GM12878 (cell line): Measurements from ENCODE around the gene CEND1. TPM values are rescaled to one million over a fixed set of nuclear protein-coding genes. Genes with fewer than 3 reads are reported as not detected.
A peak's percentile ranks its signal among the peaks of the same experiment; 100 is the strongest.

Source experiments
- ATAC-seq: fragments of 200-7000 bp; cut with Tn5 transposase; 3 replicates; pipeline ENCODE4 v1.9.1; 2020; ENCODE audit warnings: mild to moderate bottlenecking, moderate library complexity
- BruUV-seq: library from RNA; stranded (reverse); fragments of 400-500 nt; replicated peaks from 2 replicates; lab custom pipeline; 2021; lab: Mats Ljungman, UMichigan
- CTCF ChIA-PET: fragments of 300-600 bp; sonication (Branson Sonifier 250); formaldehyde crosslinking; extraction: SDS; loops from one replicate; lab custom pipeline; 2021; ENCODE audit warnings: inconsistent platforms; lab: Yijun Ruan, JAX
- POLR2A ChIA-PET: fragments of 350-600 bp; formaldehyde crosslinking; extraction: SDS; loops from one replicate; lab custom pipeline; 2021; ENCODE audit warnings: inconsistent platforms; lab: Charles Lee
- RAD21 ChIA-PET: fragments of 300-600 bp; sonication (Branson Sonifier 250); formaldehyde crosslinking; loops from one replicate; lab custom pipeline; 2023; ENCODE audit warnings: antibody characterized with exemption; ENCODE audit not compliant: unreplicated experiment; lab: Charles Lee
- SMC1A ChIA-PET: fragments of 300-600 bp; sonication (Branson Sonifier 250); formaldehyde crosslinking; loops from one replicate; lab custom pipeline; 2023; ENCODE audit not compliant: unreplicated experiment, uncharacterized antibody; lab: Charles Lee
- DNase-seq: peaks from one replicate; pipeline ENCODE4 v3.0.0-alpha.2; 2011; ENCODE audit warnings: low read depth, low spot score
- FAIRE-seq: peaks from 3 replicates; lab custom pipeline; 2011; peaks lifted over from hg19 to GRCh38; lab: Jason Lieb, UNC
- H2AFZ ChIP-seq: 2 replicates; pipeline ENCODE4 v1.6.0; 2011; ENCODE audit warnings: low read depth, low read length, control low read depth; ENCODE audit not compliant: control insufficient read depth
- H3K27ac ChIP-seq: 2 replicates; pipeline ENCODE4 v1.5.1; 2011; ENCODE audit warnings: control low read depth; ENCODE audit not compliant: control insufficient read depth, insufficient read depth
- H3K27me3 ChIP-seq, 2 experiments: replicated peaks in 1 of 2; 2 replicates each; pipeline versions ENCODE4 v1.6.0 to v1.6.1; 2011; ENCODE audit warnings: low read length in 1 of 2; ENCODE audit not compliant: control insufficient read depth in 2 of 2, insufficient read depth in 2 of 2
- H3K36me3 ChIP-seq, 2 experiments: 2 replicates each; pipeline ENCODE4 v1.5.1; 2011; ENCODE audit warnings: low read length in 1 of 2; ENCODE audit not compliant: control insufficient read depth in 2 of 2, insufficient read depth in 2 of 2
- H3K4me1 ChIP-seq: 2 replicates; pipeline ENCODE4 v1.6.1; 2011; ENCODE audit warnings: mild to moderate bottlenecking, low read length, moderate library complexity, mixed read lengths; ENCODE audit not compliant: control insufficient read depth, insufficient read depth
- H3K4me2 ChIP-seq: 2 replicates; pipeline ENCODE4 v1.6.0; 2011; ENCODE audit warnings: control low read depth; ENCODE audit not compliant: control insufficient read depth, insufficient read depth
- H3K4me3 ChIP-seq: fragments of 200-600 bp; sonication (generic); 2 replicates; pipeline ENCODE4 v1.5.1; 2016
- H3K79me2 ChIP-seq: 2 replicates; pipeline ENCODE4 v1.6.0; 2011; ENCODE audit warnings: low read length; ENCODE audit not compliant: control insufficient read depth, insufficient read depth
- H3K9ac ChIP-seq: 2 replicates; pipeline ENCODE4 v1.8.0; 2011; ENCODE audit warnings: low read length, control low read depth, mixed read lengths; ENCODE audit not compliant: control insufficient read depth, insufficient read depth
- H3K9me3 ChIP-seq: replicated peaks from 3 replicates; pipeline ENCODE4 v1.5.1; 2011; ENCODE audit warnings: mild to moderate bottlenecking, low read length; ENCODE audit not compliant: control insufficient read depth, insufficient read depth
- H4K20me1 ChIP-seq: 2 replicates; pipeline ENCODE4 v1.6.0; 2011; ENCODE audit not compliant: control insufficient read depth, insufficient read depth
- BHLHE40 ChIP-seq, 2 experiments: fragments of 450-650 bp in 1 of 2; IDR thresholded peaks; 2 replicates each; pipeline ENCODE4 v1.6.1; 2011 to 2017; ENCODE audit warnings: low read depth in 2 of 2, borderline replicate concordance in 1 of 2, improper control_type of control experiment in 1 of 2, low read length in 1 of 2, mild to moderate bottlenecking in 1 of 2
- DPF2 ChIP-seq: fragments of 450-650 bp; IDR thresholded peaks from 2 replicates; pipeline ENCODE4 v1.6.1; 2017; ENCODE audit warnings: mild to moderate bottlenecking
- EGR1 ChIP-seq, 2 experiments: IDR thresholded peaks; 1 replicate in 1 of 2; 2 replicates in 1 of 2; pipeline ENCODE4 v1.6.1; 2011 to 2012; ENCODE audit warnings: low read depth in 2 of 2, low read length in 2 of 2, borderline replicate concordance in 1 of 2, mild to moderate bottlenecking in 1 of 2, moderate library complexity in 1 of 2
- FOXM1 ChIP-seq: IDR thresholded peaks from 2 replicates; pipeline ENCODE4 v1.6.1; 2012; ENCODE audit warnings: low read depth, mild to moderate bottlenecking, inconsistent platforms, low read length, moderate library complexity
- GATAD2B ChIP-seq: fragments of 450-650 bp; conservative IDR thresholded peaks from 2 replicates; pipeline ENCODE4 v1.6.1; 2017; ENCODE audit warnings: low read depth, mild to moderate bottlenecking, moderate library complexity
- LARP7 ChIP-seq: fragments of 450-650 bp; IDR thresholded peaks from 2 replicates; pipeline ENCODE4 v1.6.1; 2017; ENCODE audit warnings: mild to moderate bottlenecking
- MEF2A ChIP-seq: IDR thresholded peaks from 2 replicates; pipeline ENCODE4 v1.6.1; 2011; ENCODE audit warnings: low read depth, mild to moderate bottlenecking, low read length, moderate library complexity; ENCODE audit not compliant: insufficient read depth
- MTA3 ChIP-seq: IDR thresholded peaks from 2 replicates; pipeline ENCODE4 v1.6.1; 2012; ENCODE audit warnings: low read length, inconsistent platforms, borderline replicate concordance
- NR2C1 ChIP-seq: fragments of 450-650 bp; IDR thresholded peaks from 2 replicates; pipeline ENCODE4 v1.6.1; 2017; ENCODE audit warnings: antibody characterized with exemption, mild to moderate bottlenecking, moderate library complexity
- NR2F1 ChIP-seq: fragments of 450-650 bp; conservative IDR thresholded peaks from 2 replicates; pipeline ENCODE4 v1.6.1; 2017; ENCODE audit warnings: mild to moderate bottlenecking
- PAX8 ChIP-seq: fragments of 450-650 bp; IDR thresholded peaks from 2 replicates; pipeline ENCODE4 v1.6.1; 2017; ENCODE audit warnings: mild to moderate bottlenecking, moderate library complexity
- POLR2A ChIP-seq: IDR thresholded peaks from 2 replicates; pipeline ENCODE4 v1.6.1; 2011; ENCODE audit warnings: low read depth, mild to moderate bottlenecking, low read length
- TCF7 ChIP-seq: IDR thresholded peaks from 2 replicates; pipeline ENCODE4 v1.6.1; 2014; ENCODE audit warnings: antibody characterized with exemption, borderline replicate concordance
- ZSCAN29 ChIP-seq: fragments of 450-650 bp; IDR thresholded peaks from 2 replicates; pipeline ENCODE4 v1.6.1; 2017; ENCODE audit warnings: mild to moderate bottlenecking, moderate library complexity
- WGBS: methylation state at CpG from one replicate; pipeline ENCODE4 v1.1.6; 2016; ENCODE audit warnings: low lambda C conversion rate; ENCODE audit not compliant: insufficient replicate concordance, insufficient coverage; ENCODE audit errors: missing lambda C conversion rate; 5-methylcytosine and 5-hydroxymethylcytosine counted together
- in situ Hi-C: fragments of 300-500 bp; cut with MboI; formaldehyde crosslinking; loops from 9 replicates; pipeline ENCODE4 v1.14.3; 2018; ENCODE audit warnings: mixed read lengths
- intact Hi-C: fragments of 100-400 bp; cut with micrococcal nuclease; formaldehyde crosslinking; loops from one replicate; pipeline ENCODE4 v1.14.2; 2022; ENCODE audit not compliant: unreplicated experiment
- polyA plus RNA-seq, 11 experiments: library from polyadenylated mRNA; depleted of rRNA in 4 of 11; unstranded in 6 of 11; stranded (reverse) in 5 of 11; fragments of >200 nt; fragmentation: Nextera tagmentation in 4 of 11; fragmentation: Illumina TruSeq in 1 of 11; extraction: Ambion mirVana in 4 of 11; extraction: Trizol in 1 of 11; gene quantifications; 1 replicate in 1 of 11; 2 replicates in 10 of 11; pipeline versions ENCODE4 v1.2.1 to v1.2.3, GENCODE V29; 2011 to 2016; ENCODE audit warnings: inconsistent platforms in 2 of 11, missing spikeins in 2 of 11, low read depth in 1 of 11
- total RNA-seq, 4 experiments: library from RNA; depleted of rRNA in 3 of 4; stranded (reverse); fragments of >200 nt in 3 of 4; fragmentation: Illumina TruSeq in 1 of 4; extraction: Trizol in 1 of 4; gene quantifications; 2 replicates each; pipeline versions ENCODE4 v1.2.1 to v1.2.3, GENCODE V29; 2013 to 2021

Gene CEND1
- total and polyA plus RNA-seq, 10 of the 15 experiments (the other 5 are each of a cell fraction or from before 2014, with no cell fraction given): 0.31 to 13.6 (median 7.2) TPM; not detected in 1

GRCh38 chr11:832529-833113 lies 42.7 kb upstream of the CEND1 start, which contains the start of gene CD151:
Gene CD151 (plus strand): TSS chr11:832952. CDS start chr11:836070, 3,118 bp downstream.
- POLR2A ChIA-PET: interaction anchor here (0.6 to 1.5 kb wide), 4 partner anchors 13 to 48 kb away, joined by 3 to 5 read pairs (median 4); partner anchors contain the start of gene PNPLA2
- H3K27me3 ChIP-seq: no peaks in the 10 kb centered on the region; a peak in 3 of 4 replicates
- no peak within 1 kb of the TSS for H3K27ac ChIP-seq
- peaks cover 40% of the 10 kb centered on the region for H3K4me1 ChIP-seq
- RAD21 ChIA-PET: interaction anchor here (0.6 to 1.2 kb wide), 3 partner anchors 11 to 26 kb away, joined by 3 to 9 read pairs (median 5); partner anchors contain the start of gene TSPAN4
- FAIRE-seq (no peak), DNase-seq (no peak), ATAC-seq (peak; percentile 52)
- no peaks in the 10 kb centered on the region for H3K9me3 ChIP-seq
- in situ Hi-C loops (no loop called here), intact Hi-C loops (no loop called here)
- peak within 1 kb of the TSS; percentile 67 for H2AFZ ChIP-seq
- TF ChIP-seq MEF2A: no peak
- TF ChIP-seq MTA3: no peak
- TF ChIP-seq NR2F1: 0 out of 2 replicates have a peak, but pooled peaks have one; percentile 14
- TF ChIP-seq NR2C1: no peak
- peak; percentile 17; the same call in 1 of the 2 replicates for TF ChIP-seq DPF2
- TF ChIP-seq LARP7: peak; percentile 37; the same call in 1 of the 2 replicates
- peak; percentile 25 to 95 for TF ChIP-seq EGR1 (IDR thresholded peaks at IDR 0.05; ENCODE audit: borderline replicate concordance in 1 of 2, low read depth in 2 of 2, low read length in 2 of 2)
- no peak for TF ChIP-seq TCF7
- TF ChIP-seq GATAD2B: 0 out of 2 replicates have a peak, but pooled peaks have one; percentile 20
- 0 out of 4 replicates have a peak, but pooled peaks of 1 of the 2 experiments have one; percentile 13 for TF ChIP-seq BHLHE40 (IDR thresholded peaks at IDR 0.05; ENCODE audit: borderline replicate concordance in 1 of 2, low read depth in 2 of 2, low read length in 1 of 2)
- TF ChIP-seq FOXM1: no peak
- no peak for TF ChIP-seq PAX8
- no peak for TF ChIP-seq ZSCAN29
- TF ChIP-seq POLR2A: peak; percentile 74
- no TSS peak for BruUV-seq
- 7% methylated on average over 37 of the region's 67 CpGs for WGBS
- H3K4me3 ChIP-seq: peak within 1 kb of the TSS; percentile 74
- peaks cover 0 to 4% of the 10 kb centered on the region in 2 experiments; a peak in 2 of 4 replicates for H3K36me3 ChIP-seq
- CTCF ChIA-PET: no interaction called here
- H4K20me1 ChIP-seq: no peaks in the 10 kb centered on the region
- peak within 1 kb of the TSS; percentile 89 for H3K4me2 ChIP-seq
- no peaks in the 10 kb centered on the region for H3K79me2 ChIP-seq
- SMC1A ChIA-PET: interaction anchor here (0.6 kb wide), 1 partner anchor 21 kb away, joined by 3 read pairs; no protein-coding TSS in a partner anchor
- peak within 1 kb of the TSS; percentile 44; the same call in 1 of the 2 replicates for H3K9ac ChIP-seq
